Activated naive CD4-positive, alpha-beta T cell treated with anti-CD3 and anti-CD28 coated beads, Interleukin-2, amount 10 ng/mL, durations not matched to agents 7 days and 5 days (primary cell): ENCODE measurements around the gene NDUFB11.

ENCODE experiments used
- CTCF ChIA-PET: fragments of 350-600 bp; sonication (Branson Sonifier 250); formaldehyde crosslinking; loops from one replicate; lab custom pipeline; 2021; ENCODE audit warnings: antibody characterized with exemption; lab: Charles Lee
- DNase-seq: peaks from one replicate; pipeline ENCODE4 v3.0.0-alpha.2; 2020
- H3K27ac Mint-ChIP-seq: one replicate; pipeline ENCODE4 v1.8.0; 2021; ENCODE audit warnings: mild to moderate bottlenecking, moderate library complexity, mixed read lengths
- H3K27me3 Mint-ChIP-seq: one replicate; pipeline ENCODE4 v1.8.0; 2021; ENCODE audit warnings: mild to moderate bottlenecking, mixed read lengths
- H3K36me3 Mint-ChIP-seq: one replicate; pipeline ENCODE4 v1.8.0; 2021; ENCODE audit warnings: mixed read lengths
- H3K4me1 Mint-ChIP-seq: one replicate; pipeline ENCODE4 v1.8.0; 2021; ENCODE audit warnings: mixed read lengths
- H3K4me3 Mint-ChIP-seq: one replicate; pipeline ENCODE4 v1.8.0; 2021; ENCODE audit warnings: mild to moderate bottlenecking, moderate library complexity, mixed read lengths
- H3K9me3 Mint-ChIP-seq: one replicate; pipeline ENCODE4 v1.8.0; 2021; ENCODE audit warnings: mixed read lengths

NDUFB11 gene

DNA sequence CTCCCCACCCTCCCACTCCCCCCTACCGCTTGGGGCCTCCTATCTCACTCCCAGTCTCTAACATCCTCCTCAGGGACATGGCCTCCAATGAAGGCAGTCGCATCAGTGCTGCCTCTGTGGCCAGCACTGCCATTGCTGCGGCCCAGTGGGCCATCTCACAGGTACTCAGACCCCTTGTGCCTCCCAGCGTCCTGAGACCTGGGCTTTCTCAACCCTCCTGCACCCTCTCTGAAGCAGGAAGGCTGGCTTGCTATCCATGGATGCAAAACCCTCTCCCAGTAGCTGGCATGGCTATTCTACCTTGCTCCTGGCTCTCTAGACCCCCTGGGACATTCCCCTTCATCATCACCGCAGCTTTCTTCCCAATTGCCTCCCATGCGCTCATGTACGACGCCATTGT, 35.8 kb upstream of the NDUFB11 start:
- CTCF ChIA-PET, result no interaction called here
- Mint-ChIP-seq H3K4me1 (peaks cover 2% of the 10 kb centered on the region), H3K36me3 (peaks cover 30% of the 10 kb centered on the region), H3K27ac (no peak overlapping the region), H3K27me3 (no peaks in the 10 kb centered on the region), H3K4me3 (no peak overlapping the region), H3K9me3 (no peaks in the 10 kb centered on the region)
- DNase-seq, result no peak

- DNase-seq, result no peak
- H3K4me1 Mint-ChIP-seq, result peaks cover 2% of the 10 kb centered on the region
- no peaks in the 10 kb centered on the region for H3K9me3 Mint-ChIP-seq
- no peak overlapping the region for H3K27ac Mint-ChIP-seq
- CTCF ChIA-PET, result no interaction called here
- no peaks in the 10 kb centered on the region for H3K27me3 Mint-ChIP-seq
- H3K4me3 Mint-ChIP-seq, result no peak overlapping the region
- H3K36me3 Mint-ChIP-seq, result peaks cover 30% of the 10 kb centered on the region
These were observed 35.4 kb upstream of the NDUFB11 start for GRCh38 chrX:47179928-47180255.

DNA sequence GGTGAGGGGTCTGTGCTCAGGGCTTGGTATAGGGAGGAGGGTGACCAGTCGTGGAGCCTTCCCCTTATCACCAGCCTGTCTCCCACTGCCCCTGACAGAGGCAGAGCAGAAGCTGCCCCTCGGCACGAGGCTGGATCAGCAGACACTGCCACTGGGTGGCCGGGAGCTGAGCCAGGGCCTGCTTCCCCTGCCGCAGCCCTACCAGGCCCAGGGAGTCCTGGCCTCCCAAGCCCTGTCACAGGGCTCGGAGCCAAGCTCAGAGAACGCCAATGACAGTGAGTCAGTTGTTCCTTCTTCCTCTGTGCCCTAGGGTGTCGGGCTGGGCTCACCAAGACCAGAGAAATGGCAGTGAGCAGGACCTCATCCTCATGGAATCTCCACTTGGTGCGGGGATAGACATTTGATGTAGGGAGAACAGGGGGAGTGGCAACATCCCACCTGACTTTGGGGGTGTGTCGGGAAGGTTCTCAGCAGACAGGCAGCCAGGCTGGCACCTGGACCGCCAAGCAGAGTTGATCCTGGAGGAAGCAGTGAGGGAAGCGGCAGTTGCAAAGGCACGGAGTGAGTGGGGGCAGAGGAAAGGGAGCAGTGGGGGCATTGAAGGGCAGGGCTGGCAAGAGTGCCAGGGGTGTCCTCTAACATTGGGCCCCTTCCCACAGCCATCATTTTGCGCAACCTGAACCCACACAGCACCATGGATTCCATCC, 34.9 kb upstream of the NDUFB11 start:
- Mint-ChIP-seq H3K4me3 (no peak overlapping the region), H3K27me3 (no peaks in the 10 kb centered on the region), H3K36me3 (peaks cover 28% of the 10 kb centered on the region), H3K27ac (no peak overlapping the region), H3K9me3 (no peaks in the 10 kb centered on the region), H3K4me1 (peaks cover 2% of the 10 kb centered on the region)
- CTCF ChIA-PET, result no interaction called here
- no peak for DNase-seq

- Mint-ChIP-seq H3K4me1 (peaks cover 2% of the 10 kb centered on the region), H3K4me3 (no peak overlapping the region), H3K36me3 (peaks cover 28% of the 10 kb centered on the region), H3K27me3 (no peaks in the 10 kb centered on the region), H3K9me3 (no peaks in the 10 kb centered on the region), H3K27ac (no peak overlapping the region)
- no peak for DNase-seq
- CTCF ChIA-PET, result no interaction called here
These were observed 33.8 kb upstream of the NDUFB11 start for GRCh38 chrX:47178337-47178736.

GRCh38 chrX:47177079-47177478, 32.6 kb upstream of the NDUFB11 start:
- peaks cover 25% of the 10 kb centered on the region for H3K36me3 Mint-ChIP-seq
- CTCF ChIA-PET, result no interaction called here
- no peaks in the 10 kb centered on the region for H3K9me3 Mint-ChIP-seq
- DNase-seq, result no peak
- no peaks in the 10 kb centered on the region for H3K27me3 Mint-ChIP-seq
- H3K27ac Mint-ChIP-seq, result no peak overlapping the region
- H3K4me1 Mint-ChIP-seq, result peaks cover 2% of the 10 kb centered on the region
- H3K4me3 Mint-ChIP-seq, result no peak overlapping the region

- H3K9me3 Mint-ChIP-seq, result no peaks in the 10 kb centered on the region
- no peaks in the 10 kb centered on the region for H3K27me3 Mint-ChIP-seq
- H3K27ac Mint-ChIP-seq, result no peak overlapping the region
- peaks cover 25% of the 10 kb centered on the region for H3K36me3 Mint-ChIP-seq
- peaks cover 2% of the 10 kb centered on the region for H3K4me1 Mint-ChIP-seq
- DNase-seq, result no peak
- CTCF ChIA-PET, result no interaction called here
- H3K4me3 Mint-ChIP-seq, result no peak overlapping the region
These were observed 31.7 kb upstream of the NDUFB11 start for GRCh38 chrX:47176101-47176740.

- no peaks in the 10 kb centered on the region for H3K27me3 Mint-ChIP-seq
- H3K4me1 Mint-ChIP-seq, result peaks cover 2% of the 10 kb centered on the region
- no peaks in the 10 kb centered on the region for H3K9me3 Mint-ChIP-seq
- CTCF ChIA-PET, result no interaction called here
- peaks cover 25% of the 10 kb centered on the region for H3K36me3 Mint-ChIP-seq
- no peak overlapping the region for H3K4me3 Mint-ChIP-seq
- H3K27ac Mint-ChIP-seq, result peak overlapping the region; percentile 30
- DNase-seq, result no peak
These were observed 31.1 kb upstream of the NDUFB11 start for GRCh38 chrX:47175588-47175980.

GRCh38 chrX:47174846-47175587, 30.5 kb upstream of the NDUFB11 start:
- H3K27ac Mint-ChIP-seq, result no peak overlapping the region
- no peaks in the 10 kb centered on the region for H3K27me3 Mint-ChIP-seq
- peaks cover 23% of the 10 kb centered on the region for H3K36me3 Mint-ChIP-seq
- no peak for DNase-seq
- H3K4me1 Mint-ChIP-seq, result peaks cover 2% of the 10 kb centered on the region
- no peak overlapping the region for H3K4me3 Mint-ChIP-seq
- no peaks in the 10 kb centered on the region for H3K9me3 Mint-ChIP-seq
- CTCF ChIA-PET, result no interaction called here

GRCh38 chrX:47174376-47174775, 29.9 kb upstream of the NDUFB11 start:
- DNase-seq, result no peak
- CTCF ChIA-PET, result no interaction called here
- H3K27me3 Mint-ChIP-seq, result no peaks in the 10 kb centered on the region
- H3K4me3 Mint-ChIP-seq, result no peak overlapping the region
- peaks cover 23% of the 10 kb centered on the region for H3K36me3 Mint-ChIP-seq
- peak overlapping the region; percentile 55 for H3K27ac Mint-ChIP-seq
- no peaks in the 10 kb centered on the region for H3K9me3 Mint-ChIP-seq
- peaks cover 2% of the 10 kb centered on the region for H3K4me1 Mint-ChIP-seq

- H3K36me3 Mint-ChIP-seq, result peaks cover 21% of the 10 kb centered on the region
- H3K27me3 Mint-ChIP-seq, result no peaks in the 10 kb centered on the region
- DNase-seq, result no peak
- no peaks in the 10 kb centered on the region for H3K9me3 Mint-ChIP-seq
- H3K4me1 Mint-ChIP-seq, result peaks cover 2% of the 10 kb centered on the region
- H3K27ac Mint-ChIP-seq, result no peak overlapping the region
- CTCF ChIA-PET, result no interaction called here
- H3K4me3 Mint-ChIP-seq, result no peak overlapping the region
These were observed 28.7 kb upstream of the NDUFB11 start for GRCh38 chrX:47172971-47173792.

- Mint-ChIP-seq H3K27ac (no peak overlapping the region), H3K27me3 (no peaks in the 10 kb centered on the region), H3K36me3 (peaks cover 16% of the 10 kb centered on the region), H3K9me3 (no peaks in the 10 kb centered on the region), H3K4me3 (no peak overlapping the region), H3K4me1 (peaks cover 2% of the 10 kb centered on the region)
- no peak for DNase-seq
- CTCF ChIA-PET, result no interaction called here
These were observed 28.0 kb upstream of the NDUFB11 start for GRCh38 chrX:47172549-47172948.

GRCh38 chrX:47171996-47172395, 27.5 kb upstream of the NDUFB11 start:
- peaks cover 2% of the 10 kb centered on the region for H3K4me1 Mint-ChIP-seq
- H3K4me3 Mint-ChIP-seq, result no peak overlapping the region
- CTCF ChIA-PET, result no interaction called here

DNA sequence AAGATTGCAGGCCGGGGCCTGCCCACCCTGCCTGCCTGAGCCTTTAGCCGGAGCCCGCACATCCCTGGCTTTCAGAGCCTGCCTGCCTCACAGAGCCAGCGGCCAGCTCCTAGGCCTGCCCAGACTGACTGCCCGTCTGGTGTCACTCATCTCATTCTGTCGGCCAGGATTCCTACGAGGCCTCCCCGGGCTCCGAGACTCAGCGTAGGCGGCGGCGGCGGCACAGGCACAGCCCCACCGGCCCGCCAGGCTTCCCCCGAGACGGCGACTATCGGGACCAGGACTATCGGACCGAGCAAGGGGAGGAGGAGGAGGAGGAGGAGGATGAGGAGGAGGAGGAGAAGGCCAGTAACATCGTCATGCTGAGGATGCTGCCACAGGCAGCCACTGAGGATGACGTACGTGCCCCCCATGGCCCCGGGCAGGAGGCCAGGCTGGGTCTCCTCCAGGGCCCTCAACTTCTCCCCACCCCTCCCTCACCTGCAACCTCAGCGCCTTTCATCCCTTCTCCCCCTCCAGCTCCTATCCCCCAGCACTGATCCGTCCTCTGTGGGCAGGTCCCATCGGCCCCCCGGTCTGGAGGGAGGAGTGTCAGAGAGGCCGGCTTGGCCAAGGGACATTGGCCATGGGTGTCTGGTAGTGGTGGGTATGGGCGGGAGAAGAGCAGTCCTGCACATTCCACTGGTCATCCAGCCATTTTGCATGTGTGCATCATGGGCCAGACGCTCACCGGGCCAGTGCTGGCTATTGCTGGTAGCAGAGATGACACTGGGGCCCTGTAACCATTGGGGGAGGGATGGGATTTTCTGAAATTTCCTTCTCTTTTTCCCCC, 26.6 kb upstream of the NDUFB11 start:
- no peaks in the 10 kb centered on the region for H3K27me3 Mint-ChIP-seq
- no peaks in the 10 kb centered on the region for H3K9me3 Mint-ChIP-seq
- CTCF ChIA-PET, result no interaction called here
- no peak overlapping the region for H3K4me3 Mint-ChIP-seq
- no peak for DNase-seq
- no peak overlapping the region for H3K27ac Mint-ChIP-seq
- no peaks in the 10 kb centered on the region for H3K4me1 Mint-ChIP-seq
- peaks cover 13% of the 10 kb centered on the region for H3K36me3 Mint-ChIP-seq

More at GRCh38 chrX:47171996-47172395, 27.5 kb upstream of the NDUFB11 start:
- no peaks in the 10 kb centered on the region for H3K27me3 Mint-ChIP-seq
- H3K36me3 Mint-ChIP-seq, result peaks cover 16% of the 10 kb centered on the region
- no peak overlapping the region for H3K27ac Mint-ChIP-seq
- DNase-seq, result no peak
- H3K9me3 Mint-ChIP-seq, result no peaks in the 10 kb centered on the region
